GM10248 (cell line): ENCODE data around the gene UBXN1.

ENCODE experiments used
- CTCF ChIA-PET: fragments of 300-600 bp; sonication (Branson Sonifier 250); formaldehyde crosslinking; extraction: SDS; loops from one replicate; lab custom pipeline; 2021; ENCODE audit warnings: antibody characterized with exemption; lab: Yijun Ruan, JAX
- POLR2A ChIA-PET: fragments of 350-650 bp; sonication (Branson Sonifier 250); formaldehyde crosslinking; extraction: SDS; loops from one replicate; lab custom pipeline; 2020; ENCODE audit warnings: antibody characterized with exemption; lab: Yijun Ruan, JAX
- DNase-seq: peaks from one replicate; pipeline ENCODE4 v3.0.0; 2012; ENCODE audit errors: extremely low spot score
- CTCF ChIP-seq: IDR thresholded peaks from 2 replicates; pipeline ENCODE4 v1.5.1; 2012; ENCODE audit warnings: mild to moderate bottlenecking, low read depth; ENCODE audit errors: extremely low read depth, missing control alignments, control extremely low read depth

Gene UBXN1

GRCh38 chr11:62689421-62690183, 10.7 kb upstream of the UBXN1 start, which contains the start of gene LRRN4CL:
TSS of gene LRRN4CL (minus strand) at chr11:62689530. CDS start at chr11:62688508, 1,022 bp downstream.
- no peak for TF ChIP-seq CTCF
- no peak for DNase-seq
- CTCF ChIA-PET, result interaction anchor here (0.8 to 7.0 kb wide), 11 partner anchors 8 to 294 kb away, joined by 3 to 59 read pairs (median 4); partner anchors contain the start of genes GNG3, LBHD1 and TUT1
- POLR2A ChIA-PET, result interaction anchor here (2.0 kb wide), 1 partner anchor 25 kb away, joined by 9 read pairs; the partner anchor contains the start of genes C11orf98 and CSKMT

GRCh38 chr11:62688491-62688890, 9.6 kb upstream of the UBXN1 start:
- POLR2A ChIA-PET, result interaction anchor here (2.0 kb wide), 1 partner anchor 24 kb away, joined by 9 read pairs; the partner anchor contains the start of genes C11orf98 and CSKMT
- no peak for DNase-seq
- CTCF ChIA-PET, result interaction anchor here (1.0 to 2.4 kb wide), 5 partner anchors 9 to 293 kb away, joined by 3 to 13 read pairs (median 4); partner anchors contain the start of gene GNG3
- no peak for TF ChIP-seq CTCF

- TF ChIP-seq CTCF, result no peak
- CTCF ChIA-PET, result interaction anchor here (1.7 to 2.4 kb wide), 2 partner anchors 10 to 21 kb away, joined by 4 to 13 read pairs; partner anchors contain the start of gene GNG3
- POLR2A ChIA-PET, result no interaction called here
- no peak for DNase-seq
Measured at GRCh38 chr11:62687508-62688396, 8.9 kb upstream of the UBXN1 start.

- DNase-seq, result no peak
- POLR2A ChIA-PET, result no interaction called here
- no peak for TF ChIP-seq CTCF
- CTCF ChIA-PET, result interaction anchor here (3.5 to 3.7 kb wide), 2 partner anchors 10 to 15 kb away, joined by 11 to 59 read pairs; partner anchors contain the start of gene LRRN4CL
Measured at GRCh38 chr11:62682518-62682917, 3.6 kb upstream of the UBXN1 start.

- CTCF ChIA-PET, result interaction anchor here (0.7 to 3.7 kb wide), 25 partner anchors 9 to 285 kb away, joined by 3 to 59 read pairs (median 4); partner anchors contain the start of genes BSCL2, C11orf98, CSKMT and GANAB
- POLR2A ChIA-PET, result interaction anchor here (1.1 to 9.8 kb wide), 2 partner anchors 15 to 89 kb away, joined by 4 to 95 read pairs; partner anchors contain the start of genes C11orf98, CSKMT and TUT1
- DNase-seq, result peak; percentile 56
- TF ChIP-seq CTCF, result peak; percentile 60
Measured at GRCh38 chr11:62680825-62681240, 2.0 kb upstream of the UBXN1 start.
